K562 (cell line): ENCODE data around the gene GALNT12. TPM values are rescaled to one million over a fixed set of nuclear protein-coding genes. Genes with fewer than 3 reads are reported as not detected.

Experiments used
- CBX1 ChIP-seq: sonication (generic); IDR thresholded peaks from 2 replicates; pipeline ENCODE4 v1.6.1; 2016; ENCODE audit warnings: antibody characterized with exemption, low read depth, mild to moderate bottlenecking
- CCAR2 ChIP-seq: fragments of 200-400 bp; formaldehyde crosslinking; IDR thresholded peaks from 2 replicates; pipeline ENCODE4 v1.6.1; 2017; ENCODE audit warnings: mild to moderate bottlenecking, low read depth, low read length
- E2F3 ChIP-seq: fragments of 250-450 bp; sonication (Bioruptor Pico); IDR thresholded peaks from 2 replicates; pipeline ENCODE4 v1.4.0; 2020; ENCODE audit warnings: mild to moderate bottlenecking
- ETV1 ChIP-seq: fragments of 450-650 bp; conservative IDR thresholded peaks from 2 replicates; pipeline ENCODE4 v1.6.1; 2016; ENCODE audit warnings: missing genetic modification characterization, control low read depth, low read depth, missing compliant biosample characterization
- FOXJ3 ChIP-seq: sonication (generic); formaldehyde crosslinking; IDR thresholded peaks from 2 replicates; pipeline ENCODE4 v1.4.0; 2020; ENCODE audit warnings: mild to moderate bottlenecking, missing genetic modification reagents
- GTF2A2 ChIP-seq: IDR thresholded peaks from 2 replicates; pipeline ENCODE4 v1.6.1; 2016; ENCODE audit warnings: mild to moderate bottlenecking, missing genetic modification characterization, missing compliant biosample characterization
- ILK ChIP-seq: fragments of 450-650 bp; IDR thresholded peaks from 2 replicates; pipeline ENCODE4 v1.6.1; 2016; ENCODE audit warnings: missing genetic modification characterization, low read depth, mild to moderate bottlenecking, missing compliant biosample characterization, moderate library complexity, borderline replicate concordance
- KLF10 ChIP-seq: fragments of 250-450 bp; sonication (Bioruptor Pico); IDR thresholded peaks from 2 replicates; pipeline ENCODE4 v1.6.1; 2021; ENCODE audit warnings: matching md5 sums
- KLF6 ChIP-seq: fragments of 250-450 bp; sonication (Bioruptor Pico); IDR thresholded peaks from 2 replicates; pipeline ENCODE4 v1.4.0; 2020; ENCODE audit warnings: mild to moderate bottlenecking, moderate library complexity, borderline replicate concordance
- MXI1 ChIP-seq: IDR thresholded peaks from 2 replicates; pipeline ENCODE4 v1.6.1; 2011; ENCODE audit warnings: low read depth, mild to moderate bottlenecking, improper control_type of control experiment, low read length
- MYBL2 ChIP-seq, 2 experiments: fragments of 450-650 bp in 1 of 2; sonication (generic) in 1 of 2; formaldehyde crosslinking in 1 of 2; IDR thresholded peaks; 2 replicates each; pipeline versions ENCODE4 v1.6.1 to v1.8.1; 2017 to 2022; ENCODE audit warnings: borderline replicate concordance in 1 of 2, inconsistent platforms in 1 of 2, low read depth in 1 of 2, mild to moderate bottlenecking in 1 of 2, missing genetic modification reagents in 1 of 2, moderate library complexity in 1 of 2
- NCOA2 ChIP-seq, 2 experiments: fragments of 450-650 bp; IDR thresholded peaks; 2 replicates each; pipeline ENCODE4 v1.6.1; 2018; ENCODE audit warnings: mild to moderate bottlenecking in 2 of 2, moderate library complexity in 1 of 2; ENCODE audit not compliant: partially characterized antibody in 2 of 2
- NCOA6 ChIP-seq: fragments of 450-650 bp; IDR thresholded peaks from 2 replicates; pipeline ENCODE4 v1.6.1; 2017; ENCODE audit warnings: mild to moderate bottlenecking
- OTX1 ChIP-seq: fragments of 450-650 bp; formaldehyde crosslinking; IDR thresholded peaks from 2 replicates; pipeline ENCODE4 v1.4.0; 2022; ENCODE audit warnings: mild to moderate bottlenecking
- PCBP1 ChIP-seq: fragments of 200-400 bp; formaldehyde crosslinking; IDR thresholded peaks from 2 replicates; pipeline ENCODE4 v1.6.1; 2018; ENCODE audit warnings: mild to moderate bottlenecking, low read depth, low read length; ENCODE audit not compliant: poor library complexity, severe bottlenecking
- POLR2AphosphoS2 ChIP-seq: IDR thresholded peaks from 2 replicates; pipeline ENCODE4 v1.6.1; 2012; ENCODE audit warnings: low read length, improper control_type of control experiment
- POLR2AphosphoS5 ChIP-seq: IDR thresholded peaks from 2 replicates; pipeline ENCODE4 v1.6.1; 2011; ENCODE audit warnings: mild to moderate bottlenecking, low read depth, low read length, moderate library complexity; ENCODE audit not compliant: control insufficient read depth, insufficient read depth
- POLR2B ChIP-seq: fragments of 450-650 bp; IDR thresholded peaks from 2 replicates; pipeline ENCODE4 v1.6.1; 2018; ENCODE audit warnings: low read depth; ENCODE audit not compliant: partially characterized antibody
- POLR3G ChIP-seq: IDR thresholded peaks from 2 replicates; pipeline ENCODE4 v1.6.1; 2011; ENCODE audit not compliant: insufficient read length, insufficient replicate concordance; ENCODE audit errors: extremely low read depth
- SLC30A9 ChIP-seq: fragments of 250-450 bp; sonication (Bioruptor Pico); IDR thresholded peaks from 2 replicates; pipeline ENCODE4 v1.8.0; 2022; ENCODE audit warnings: mild to moderate bottlenecking, moderate library complexity
- SMARCB1 ChIP-seq: IDR thresholded peaks from 2 replicates; pipeline ENCODE4 v1.6.1; 2011; ENCODE audit warnings: improper control_type of control experiment, low read depth; ENCODE audit not compliant: insufficient read length
- TAF9B ChIP-seq: fragments of 450-650 bp; IDR thresholded peaks from 2 replicates; pipeline ENCODE4 v1.6.1; 2018; ENCODE audit warnings: mild to moderate bottlenecking; ENCODE audit not compliant: partially characterized antibody
- TARDBP ChIP-seq: fragments of 450-650 bp; IDR thresholded peaks from 2 replicates; pipeline ENCODE4 v1.6.1; 2016
- THRA ChIP-seq: fragments of 450-650 bp; IDR thresholded peaks from 2 replicates; pipeline ENCODE4 v1.6.1; 2017; ENCODE audit warnings: mild to moderate bottlenecking, moderate library complexity
- XRCC3 ChIP-seq: fragments of 450-650 bp; IDR thresholded peaks from 2 replicates; pipeline ENCODE4 v1.6.1; 2017; ENCODE audit warnings: mild to moderate bottlenecking, moderate library complexity
- ZNF324 ChIP-seq: fragments of 250-450 bp; sonication (Bioruptor Pico); IDR thresholded peaks from 2 replicates; pipeline ENCODE4 v1.4.0; 2020; ENCODE audit warnings: mild to moderate bottlenecking
- ZNF354B ChIP-seq: fragments of 250-450 bp; sonication (Bioruptor Pico); IDR thresholded peaks from 2 replicates; pipeline ENCODE4 v1.4.0; 2020
- ZNF384 ChIP-seq: IDR thresholded peaks from 2 replicates; pipeline ENCODE4 v1.6.1; 2012; ENCODE audit warnings: low read depth, low read length, improper control_type of control experiment
- ZZZ3 ChIP-seq: fragments of 450-650 bp; IDR thresholded peaks from 2 replicates; pipeline ENCODE4 v1.6.1; 2016; ENCODE audit warnings: antibody characterized with exemption, mild to moderate bottlenecking, moderate library complexity
- polyA plus RNA-seq, 8 experiments: library from polyadenylated mRNA; depleted of rRNA in 4 of 8; stranded (reverse) in 5 of 8; unstranded in 3 of 8; fragments of >200 nt; fragmentation: Nextera tagmentation in 2 of 8; fragmentation: Illumina TruSeq in 1 of 8; extraction: Ambion mirVana in 2 of 8; extraction: Trizol in 1 of 8; gene quantifications; 2 replicates each; pipeline versions ENCODE4 v1.2.1 to v1.2.3, GENCODE V29; 2011 to 2014; ENCODE audit warnings: inconsistent platforms in 1 of 8, missing spikeins in 1 of 8
- total RNA-seq, 7 experiments: library from RNA; depleted of rRNA in 6 of 7; stranded (reverse); fragments of >200 nt in 6 of 7; fragmentation: Illumina TruSeq in 2 of 7; extraction: Trizol in 2 of 7; gene quantifications; 2 replicates each; pipeline versions ENCODE4 v1.2.1 to v1.2.3, GENCODE V29; 2011 to 2021; ENCODE audit warnings: low replicate concordance in 1 of 7
- TF ChIP-seq, protein P1 (sequence below): sonication (generic); formaldehyde crosslinking; IDR thresholded peaks from 2 replicates; pipeline ENCODE4 v1.8.0; 2022; ENCODE audit warnings: missing genetic modification reagents, mild to moderate bottlenecking, moderate library complexity, borderline replicate concordance

Gene GALNT12
- total and polyA plus RNA-seq, 9 of the 15 experiments (the other 6 are each of a cell fraction or from before 2014, with no cell fraction given) = 29.7 to 82.9 (median 44.2) TPM

DNA sequence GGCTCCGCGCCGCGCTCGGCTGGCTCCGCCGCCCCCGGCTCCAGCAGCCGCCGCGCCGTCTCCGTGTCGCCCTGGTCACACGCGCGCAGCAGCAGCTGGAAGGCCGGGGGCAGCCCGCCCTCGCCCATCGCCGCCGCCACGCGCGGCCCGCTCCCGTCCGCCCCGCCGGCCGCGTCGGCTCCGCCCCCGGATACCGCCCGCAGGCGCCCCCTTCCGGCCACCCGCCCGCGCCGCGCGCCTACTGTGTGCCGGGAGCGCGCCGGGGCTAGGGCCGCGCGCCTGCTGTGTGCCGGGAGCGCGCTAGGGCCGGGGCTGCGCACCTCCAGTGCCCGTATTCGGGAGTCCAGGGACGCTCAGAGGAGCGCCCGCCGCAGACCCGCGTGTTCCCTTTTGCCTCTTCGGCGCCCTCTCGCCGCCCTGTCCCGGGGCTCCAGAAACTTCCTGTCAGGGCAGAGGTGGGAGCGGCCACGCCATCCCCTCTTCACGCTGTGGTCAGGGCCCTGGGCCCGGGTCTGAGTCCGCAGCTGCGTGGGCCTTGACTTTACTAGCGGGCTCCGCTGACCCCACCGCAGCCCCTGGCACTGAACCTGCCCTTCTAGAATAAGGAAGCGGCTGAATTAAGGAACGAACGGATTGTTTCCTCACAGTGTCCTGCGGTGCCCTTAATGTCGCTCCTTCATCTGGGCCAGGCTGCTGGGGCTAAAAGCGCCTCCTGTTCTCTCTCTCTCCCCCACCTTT lies 10.9 kb upstream of the GALNT12 start, which contains the start of gene ANKS6 (continued):
- TF ChIP-seq XRCC3 (no peak), MYBL2 (IDR thresholded peaks at IDR 0.05; ENCODE audit: low read depth) (no peak), MYBL2 (CRISPR knock-in tag; IDR thresholded peaks at IDR 0.05; ENCODE audit: borderline replicate concordance) (no peak), POLR2AphosphoS2 (no peak), SLC30A9 (CRISPR knock-in tag) (no peak), KLF10 (CRISPR knock-in tag) (no peak), TAF9B (no peak), NCOA6 (no peak), NCOA2 (IDR thresholded peaks at IDR 0.05; ENCODE audit: partially characterized antibody in 2 of 2) (no peak), OTX1 (no peak), GTF2A2 (tag) (no peak), ILK (tag) (no peak), ZZZ3 (no peak), E2F3 (CRISPR knock-in tag) (no peak), FOXJ3 (CRISPR knock-in tag) (no peak), SMARCB1 (no peak), ZNF324 (CRISPR knock-in tag) (no peak), CCAR2 (no peak), THRA (no peak), ZNF384 (no peak), POLR2B (no peak), ETV1 (tag) (no peak), PCBP1 (no peak), TARDBP (no peak), ZNF354B (CRISPR knock-in tag) (no peak), POLR3G (no peak), MXI1 (no peak), CBX1 (no peak), KLF6 (no peak), POLR2AphosphoS5 (no peak)
- TF ChIP-seq, protein P1, sequence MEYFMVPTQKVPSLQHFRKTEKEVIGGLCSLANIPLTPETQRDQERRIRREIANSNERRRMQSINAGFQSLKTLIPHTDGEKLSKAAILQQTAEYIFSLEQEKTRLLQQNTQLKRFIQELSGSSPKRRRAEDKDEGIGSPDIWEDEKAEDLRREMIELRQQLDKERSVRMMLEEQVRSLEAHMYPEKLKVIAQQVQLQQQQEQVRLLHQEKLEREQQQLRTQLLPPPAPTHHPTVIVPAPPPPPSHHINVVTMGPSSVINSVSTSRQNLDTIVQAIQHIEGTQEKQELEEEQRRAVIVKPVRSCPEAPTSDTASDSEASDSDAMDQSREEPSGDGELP = no peak
